Suppressor macrophage treated with lipopolysaccharide for 4 hours (primary cell): ENCODE results near the gene TOR1A.
"Not testable (repeated sequence)": the region's sequence is repeated elsewhere in the genome, so short reads cannot be mapped to it uniquely, and the experiment has no call there.

Experiments used
- DNase-seq: peaks from one replicate; pipeline ENCODE4 v3.0.0-alpha.2; 2020

TOR1A gene

DNA sequence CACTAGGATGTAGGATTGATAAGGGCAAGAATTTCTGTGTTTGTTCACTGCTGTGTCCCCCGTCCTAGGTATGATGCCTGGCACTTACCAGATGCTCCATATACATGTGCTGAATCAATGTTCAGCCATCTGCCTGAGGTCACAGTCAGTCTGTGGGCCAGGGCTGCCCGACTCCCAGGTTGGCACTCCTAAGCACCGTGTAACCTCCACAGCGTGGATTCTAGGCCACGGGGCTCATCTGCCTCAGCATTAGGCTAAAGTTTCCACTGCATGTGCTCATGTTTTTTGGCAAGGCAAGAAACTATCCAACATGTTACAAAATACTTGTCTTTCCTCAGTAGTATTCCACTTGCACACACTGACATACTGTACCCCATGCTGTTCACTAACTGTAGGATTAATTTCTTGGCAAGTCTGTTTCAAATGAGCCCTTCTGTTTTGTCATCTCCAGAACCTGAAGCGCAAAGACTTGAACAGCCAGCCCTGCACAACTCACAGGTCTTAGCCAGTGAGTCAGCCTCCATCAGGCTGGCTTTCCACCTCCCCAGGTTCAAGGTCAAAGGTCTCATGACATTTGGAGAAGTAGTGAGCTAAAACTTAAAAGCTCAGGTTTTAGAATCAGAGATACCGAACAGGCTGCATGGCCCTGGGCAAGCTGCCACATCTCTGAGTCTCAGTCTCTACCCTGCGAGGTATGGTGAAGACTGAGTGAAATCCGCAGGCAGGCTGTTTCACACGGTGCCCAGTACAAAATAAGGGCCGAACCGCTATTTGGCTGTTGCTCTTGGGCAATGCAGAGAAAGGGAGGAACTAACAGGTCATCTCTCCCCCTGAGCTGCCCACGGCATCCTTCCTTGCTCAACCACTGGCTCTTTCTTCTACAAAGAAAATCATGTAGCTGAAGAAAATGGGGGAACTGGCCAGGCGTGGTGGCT, 7.2 kb downstream of the TOR1A start:
- peak; percentile 73 for DNase-seq

DNA sequence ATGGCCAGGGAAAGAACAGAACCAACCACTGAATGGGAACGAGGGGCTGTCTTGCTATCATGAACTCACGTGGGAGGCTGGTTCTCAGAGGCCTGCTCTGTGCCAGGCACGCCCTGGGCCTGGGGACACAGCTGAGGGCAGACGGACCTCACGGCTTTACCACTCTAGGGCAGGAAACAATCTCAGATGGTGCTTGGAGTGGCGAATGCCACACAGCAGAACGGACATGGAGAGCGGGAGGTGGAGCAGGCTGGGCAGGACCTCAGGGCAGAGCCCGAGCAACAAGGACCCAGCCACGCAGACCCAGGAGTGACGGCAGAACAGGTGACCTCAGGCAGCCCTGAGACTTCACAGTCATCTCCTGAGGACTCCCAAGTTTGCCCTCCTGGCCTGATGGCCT, 8.7 kb downstream of the TOR1A start:
- no peak for DNase-seq

DNA sequence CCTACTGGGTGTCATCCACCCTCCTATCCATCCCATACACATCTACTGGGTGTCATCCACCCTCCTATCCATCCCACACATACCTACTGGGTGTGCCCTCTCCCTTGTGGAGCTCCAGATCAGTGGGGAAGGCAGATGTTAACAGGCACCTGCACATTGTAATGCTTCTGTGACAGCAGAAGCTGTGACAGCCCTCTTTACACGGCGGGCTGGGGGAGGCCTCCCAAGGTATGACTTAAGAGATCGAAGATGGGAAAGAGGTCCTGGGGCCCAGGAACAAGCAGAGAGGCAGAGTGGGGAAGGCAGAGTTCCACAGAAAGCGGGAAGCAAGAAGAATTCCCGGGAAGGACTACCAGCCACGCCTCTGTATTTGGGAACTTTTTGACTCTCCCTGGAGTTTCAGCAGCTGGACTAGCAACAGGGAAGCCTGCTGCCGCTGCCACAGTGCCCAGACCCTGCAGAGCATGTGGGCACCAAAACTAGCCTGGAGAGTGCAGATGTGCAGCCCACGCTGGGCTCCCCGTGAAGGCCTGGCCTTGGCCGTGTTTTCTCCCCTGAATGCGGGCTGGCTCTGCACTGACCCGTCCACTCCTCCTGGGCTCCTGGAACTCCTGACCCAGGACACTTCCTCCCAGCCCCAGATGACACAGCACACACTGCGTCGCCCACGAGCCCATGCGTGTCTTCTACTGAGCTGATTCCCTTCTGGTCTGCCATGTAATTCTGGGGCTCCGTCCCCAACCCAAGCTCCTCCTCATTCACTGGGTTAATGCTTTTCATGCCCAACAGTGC, 9.3 kb downstream of the TOR1A start:
- DNase-seq = no peak

DNA sequence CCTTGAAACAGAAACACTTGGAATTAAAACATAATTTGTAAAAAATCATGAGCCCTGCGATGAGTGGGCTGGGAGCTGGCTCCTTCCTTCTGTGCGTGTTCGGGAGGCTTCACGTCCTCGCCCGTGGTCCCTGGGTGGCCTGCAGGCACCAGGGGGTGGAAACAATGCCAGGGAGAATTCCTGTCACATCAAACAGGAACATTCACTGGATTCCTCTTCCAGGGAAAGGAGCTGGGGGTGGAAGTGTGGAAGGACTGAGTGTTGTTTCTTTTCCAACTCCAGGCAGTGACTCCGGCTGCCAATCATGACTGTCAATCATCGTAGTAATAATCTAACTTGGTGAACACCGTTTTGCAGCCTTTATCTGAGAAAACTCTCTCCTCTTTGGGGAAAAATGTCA, 10.3 kb downstream of the TOR1A start:
- no peak for DNase-seq

DNA sequence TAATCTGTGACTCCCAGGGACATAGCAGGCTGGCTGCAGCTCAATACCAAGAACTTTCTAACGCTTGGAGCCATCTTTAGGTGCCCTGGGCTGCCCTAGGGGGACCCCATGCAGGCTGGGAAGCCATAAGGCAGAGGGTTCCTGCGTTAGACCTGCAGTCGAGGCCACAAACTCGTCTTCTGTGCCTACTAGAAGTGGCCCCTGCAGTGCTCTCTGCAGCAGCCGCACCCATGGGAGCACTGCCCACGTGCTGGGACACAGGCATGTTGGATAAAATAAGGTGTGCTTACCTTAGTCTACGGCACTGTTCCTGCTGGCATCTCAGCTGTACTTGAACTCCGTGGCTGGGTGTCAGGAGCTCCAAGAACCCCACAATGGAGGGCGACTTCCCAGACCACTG, 11.6 kb downstream of the TOR1A start:
- DNase-seq = no peak

DNA sequence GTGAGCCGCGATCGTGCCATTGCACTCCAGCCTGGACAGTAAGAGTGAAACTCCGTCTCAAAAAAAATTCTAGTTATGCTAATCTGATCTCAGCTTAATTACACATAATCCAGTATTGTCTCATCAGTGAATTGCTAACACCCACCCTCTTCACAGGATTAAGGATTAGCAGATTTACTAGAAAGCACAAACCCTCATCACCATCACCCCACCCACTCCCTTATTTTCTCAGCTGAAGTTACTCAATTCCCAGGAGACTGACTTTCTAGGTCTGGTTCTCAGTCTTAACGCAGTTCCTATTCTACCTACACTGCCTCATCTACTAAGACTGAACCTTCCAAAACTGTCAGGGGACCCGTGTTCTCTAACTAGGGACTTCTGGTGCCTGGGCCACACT, 12.0 kb downstream of the TOR1A start:
- DNase-seq = no peak

DNA sequence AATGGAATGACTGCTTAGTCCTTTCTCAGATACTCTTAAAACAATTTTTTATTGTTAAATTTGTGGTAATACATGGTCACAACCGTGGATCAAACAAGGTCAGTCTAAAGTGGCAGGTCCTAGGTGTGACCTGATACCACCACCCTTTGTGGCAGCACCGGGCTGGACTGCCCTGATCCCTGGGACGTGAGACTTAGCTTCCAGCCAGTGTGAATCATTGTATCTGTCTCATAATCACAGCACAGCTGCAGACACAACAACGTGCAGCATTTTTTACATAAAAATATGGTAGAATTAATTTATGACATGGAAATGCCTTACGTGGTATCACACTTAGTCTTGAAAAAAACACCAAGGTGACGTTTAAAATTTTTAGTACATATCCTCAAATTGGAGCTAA, 13.1 kb downstream of the TOR1A start:
- no peak for DNase-seq

DNA sequence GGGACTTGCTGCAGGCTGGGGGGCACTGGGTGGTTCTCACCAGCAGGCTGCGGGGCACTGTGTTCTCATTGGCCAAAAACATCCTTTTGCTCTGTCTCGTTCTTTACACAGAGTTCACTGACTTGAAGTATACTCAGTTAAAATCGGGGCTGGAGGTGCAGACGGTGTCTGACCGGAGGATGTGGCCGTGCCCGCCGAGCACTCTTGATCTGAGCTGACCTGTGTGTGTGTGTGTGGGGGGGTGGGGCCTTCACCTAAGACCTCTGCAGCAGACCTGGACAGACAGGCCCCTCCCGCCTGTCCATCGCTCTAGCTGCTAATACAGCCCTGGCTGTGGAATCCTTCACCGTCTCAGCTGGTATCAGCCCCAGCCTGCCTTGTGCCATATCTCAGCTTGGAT, 13.8 kb downstream of the TOR1A start:
- DNase-seq = no peak

DNA sequence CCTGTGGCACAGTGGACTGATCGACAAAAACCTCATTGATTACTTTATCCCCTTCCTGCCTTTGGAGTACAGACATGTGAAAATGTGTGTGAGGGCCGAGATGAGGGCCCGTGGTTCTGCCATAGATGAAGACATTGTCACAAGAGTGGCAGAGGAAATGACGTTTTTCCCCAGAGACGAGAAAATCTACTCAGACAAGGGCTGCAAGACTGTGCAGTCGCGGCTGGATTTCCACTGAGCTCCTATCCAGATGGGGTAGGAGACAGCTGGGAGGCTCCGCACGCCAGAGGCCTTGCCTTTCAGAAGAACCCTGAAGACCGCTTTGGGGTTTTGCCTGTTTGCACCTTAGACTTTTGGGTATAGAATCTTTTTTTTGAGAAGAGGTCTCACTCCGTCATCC, 14.6 kb downstream of the TOR1A start:
- no peak for DNase-seq

DNA sequence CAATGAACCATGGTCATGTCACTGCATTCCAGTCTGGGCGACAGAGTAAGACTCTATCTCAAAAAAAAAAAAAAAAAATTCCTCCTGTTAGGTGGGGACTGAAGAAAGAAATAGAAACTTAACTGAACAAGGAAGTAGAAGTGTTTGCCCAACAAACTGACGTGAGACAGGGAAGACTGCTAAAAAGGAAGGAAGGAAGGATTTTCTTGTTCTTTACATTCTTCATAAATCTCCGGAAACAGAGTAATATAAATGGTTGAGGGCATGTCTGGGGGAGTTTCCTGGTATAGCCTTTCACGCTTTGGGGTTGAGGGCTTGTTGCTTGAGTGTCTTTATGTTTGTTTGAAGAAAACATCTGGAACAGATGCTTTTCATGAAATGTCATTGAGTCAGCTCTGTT, 17.9 kb downstream of the TOR1A start:
- DNase-seq = peak; percentile 77

DNA sequence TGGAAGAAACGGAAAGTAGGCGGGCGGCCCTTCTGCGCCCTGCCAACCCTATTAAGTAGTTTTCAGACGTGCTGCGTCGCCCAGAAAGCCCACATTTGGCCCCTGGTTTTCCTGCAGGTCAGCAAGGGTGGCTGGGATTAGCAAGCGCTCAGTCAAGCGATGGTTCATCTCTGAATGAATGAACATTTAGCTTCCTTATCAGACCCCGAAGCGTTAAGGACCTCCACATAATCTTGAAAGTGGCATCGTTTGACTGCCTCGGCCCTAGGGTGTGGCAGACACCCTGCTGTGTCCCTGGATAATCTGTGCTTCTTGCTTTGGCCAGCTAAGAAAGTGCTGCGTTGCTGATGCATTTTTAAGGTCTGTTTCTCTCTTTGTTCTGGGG, 20.3 kb downstream of the TOR1A start:
- DNase-seq = no peak

DNA sequence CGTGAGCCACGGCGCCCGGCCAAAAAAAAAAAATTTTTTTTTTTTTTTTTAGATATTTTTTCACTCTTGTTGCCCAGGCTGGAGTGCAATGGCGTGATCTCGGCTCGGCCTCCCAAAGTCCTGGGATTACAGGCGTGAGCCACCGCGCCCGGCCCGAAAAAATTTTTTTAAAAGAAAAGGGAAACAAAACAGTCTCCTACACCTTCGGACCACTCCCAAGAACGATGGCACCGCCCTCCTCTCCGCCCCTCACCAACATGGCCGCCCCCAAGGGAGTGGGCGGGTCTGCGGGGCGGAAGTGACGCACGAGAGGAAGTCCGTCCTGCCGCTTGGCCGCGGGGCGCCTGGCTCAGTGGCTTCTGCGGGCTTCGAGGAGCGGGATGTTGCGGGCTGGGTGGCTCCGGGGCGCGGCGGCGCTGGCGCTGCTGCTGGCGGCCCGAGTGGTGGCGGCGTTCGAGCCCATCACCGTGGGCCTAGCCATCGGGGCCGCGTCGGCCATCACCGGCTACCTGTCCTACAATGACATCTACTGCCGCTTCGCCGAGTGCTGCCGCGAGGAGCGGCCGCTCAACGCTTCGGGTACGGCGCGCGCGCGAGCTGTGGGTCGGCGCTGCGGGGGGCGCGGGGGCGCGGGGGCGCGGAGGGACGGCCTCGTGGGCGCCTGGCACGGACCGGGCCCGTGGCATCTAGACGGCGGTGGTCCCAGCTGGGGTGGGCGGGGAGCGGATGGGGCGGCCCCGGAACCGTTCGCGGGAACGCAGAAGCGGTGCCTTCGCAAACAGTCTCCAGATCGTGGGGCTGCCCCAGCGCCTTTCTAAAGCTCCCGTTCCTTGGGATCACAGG, 20.9 kb downstream of the TOR1A start, which contains the start of gene TOR1B:
TSS of gene TOR1B (plus strand) at position 352 of the 843 bp plus-strand sequence. CDS start at position 381, 29 bp downstream.
- peak; percentile 97 for DNase-seq

DNA sequence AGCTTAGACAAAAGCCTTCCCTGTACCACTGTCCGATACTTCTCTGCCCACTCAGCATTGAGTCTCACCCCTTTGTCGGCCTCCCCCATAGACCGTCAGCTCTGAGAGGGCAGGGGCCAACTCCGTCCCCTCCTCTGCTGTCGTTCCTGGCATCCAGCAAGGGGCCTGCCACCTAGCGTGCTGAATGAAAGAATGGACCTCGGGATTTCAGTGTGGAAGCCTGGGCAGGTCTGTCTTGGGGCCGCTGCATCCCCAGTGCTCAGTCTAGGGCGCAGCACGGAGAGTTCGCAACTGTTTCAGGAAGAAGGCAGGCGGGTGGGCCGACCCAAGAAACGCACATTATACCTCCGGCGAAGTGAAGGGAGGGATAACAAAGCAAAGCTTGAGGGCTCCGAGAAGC, 22.4 kb downstream of the TOR1A start:
- no peak for DNase-seq

DNA sequence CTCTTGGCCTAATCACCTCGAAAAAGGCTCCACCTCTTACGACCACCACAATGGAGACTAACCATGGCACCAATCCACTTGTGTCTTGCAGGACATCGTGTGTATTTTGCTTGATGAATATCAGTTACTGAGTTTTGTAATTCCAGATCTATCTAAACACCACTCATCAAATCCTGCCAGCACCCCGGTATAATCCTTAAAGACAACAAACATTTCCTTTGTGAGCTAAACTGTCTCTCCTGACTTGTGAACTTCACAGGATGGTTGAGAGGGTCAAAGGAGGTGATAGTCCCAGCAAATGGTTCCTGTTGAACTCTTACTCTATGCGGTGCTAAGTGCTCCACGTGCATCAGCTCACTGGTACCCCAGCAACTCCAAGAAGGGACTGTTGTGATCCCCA, 25.0 kb downstream of the TOR1A start:
- DNase-seq = no peak

DNA sequence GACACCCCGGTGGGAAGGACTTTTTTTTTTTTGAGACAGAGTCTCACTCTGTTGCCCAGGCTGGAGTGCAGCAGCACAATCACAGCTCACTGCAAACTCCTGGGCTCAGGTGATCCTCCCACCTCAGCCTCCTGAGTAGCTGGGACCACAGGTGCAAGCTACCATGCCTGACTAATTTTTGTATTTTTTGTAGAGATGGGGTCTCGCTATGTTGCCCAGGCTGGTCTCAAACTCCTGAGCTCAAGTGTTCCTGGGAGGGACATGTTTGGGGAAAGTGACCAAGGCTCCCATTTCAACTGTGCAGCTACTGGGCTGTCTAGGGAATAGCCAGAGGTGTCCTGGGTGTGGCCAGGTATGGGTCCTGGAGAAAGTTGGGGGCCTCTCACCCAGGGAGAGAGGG, 27.9 kb downstream of the TOR1A start:
- not testable (repeated sequence) for DNase-seq

DNA sequence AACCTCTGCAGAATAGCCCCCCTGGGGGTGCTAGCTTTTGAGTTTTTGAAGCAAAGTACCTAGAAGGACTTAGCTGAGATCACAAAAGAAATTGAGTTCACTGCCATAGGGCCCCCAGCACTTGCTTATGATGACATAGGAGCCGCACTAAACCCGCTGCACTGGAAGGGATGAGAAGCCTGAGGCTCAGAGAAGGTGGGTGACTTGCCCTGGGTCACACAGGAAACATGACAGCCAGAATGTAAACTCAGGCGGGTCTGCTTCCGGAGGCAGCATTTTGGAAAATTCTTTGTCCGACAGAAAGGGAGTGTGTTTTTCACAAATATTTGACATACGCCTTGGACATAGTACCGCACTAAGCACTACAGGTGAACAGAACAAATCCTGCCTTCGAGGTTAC, 29.4 kb downstream of the TOR1A start:
- DNase-seq = no peak

DNA sequence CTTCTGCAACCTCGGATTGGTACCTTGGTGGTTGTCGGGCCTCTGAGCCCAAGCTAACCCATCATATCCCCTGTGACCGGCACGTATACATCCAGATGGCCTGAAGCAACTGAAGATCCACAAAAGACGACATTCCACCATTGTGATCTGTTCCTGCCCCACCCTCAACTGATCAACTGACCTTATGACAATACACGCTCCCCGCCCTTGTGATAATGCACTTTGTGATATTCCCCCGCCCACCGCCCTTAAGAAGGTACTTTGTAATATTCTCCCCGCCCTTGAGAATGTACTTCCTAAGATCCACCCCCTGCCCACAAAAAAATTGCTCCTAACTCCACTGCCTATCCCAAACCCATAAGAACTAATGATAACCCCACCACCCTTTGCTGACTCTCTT, 37.5 kb downstream of the TOR1A start:
- DNase-seq = no peak

DNA sequence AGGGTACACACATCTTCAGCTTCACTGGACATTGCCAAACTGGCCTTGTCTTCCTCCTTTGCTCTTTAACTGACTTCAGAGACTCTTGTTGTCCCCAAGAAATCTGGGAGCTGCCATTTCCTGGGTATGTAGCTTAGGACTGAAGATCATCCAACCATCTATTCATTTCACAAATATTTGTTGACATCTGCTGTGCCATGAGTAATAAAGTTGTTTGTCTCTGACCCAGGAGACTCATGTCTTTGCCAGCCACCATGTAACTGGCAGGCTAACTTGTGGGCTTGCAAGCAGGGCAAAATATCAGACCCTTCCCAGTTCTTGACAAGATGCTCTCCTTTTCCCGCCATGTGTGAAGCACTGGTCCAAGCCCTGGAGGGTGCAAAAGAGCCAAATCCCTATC, 38.1 kb downstream of the TOR1A start:
- no peak for DNase-seq

DNA sequence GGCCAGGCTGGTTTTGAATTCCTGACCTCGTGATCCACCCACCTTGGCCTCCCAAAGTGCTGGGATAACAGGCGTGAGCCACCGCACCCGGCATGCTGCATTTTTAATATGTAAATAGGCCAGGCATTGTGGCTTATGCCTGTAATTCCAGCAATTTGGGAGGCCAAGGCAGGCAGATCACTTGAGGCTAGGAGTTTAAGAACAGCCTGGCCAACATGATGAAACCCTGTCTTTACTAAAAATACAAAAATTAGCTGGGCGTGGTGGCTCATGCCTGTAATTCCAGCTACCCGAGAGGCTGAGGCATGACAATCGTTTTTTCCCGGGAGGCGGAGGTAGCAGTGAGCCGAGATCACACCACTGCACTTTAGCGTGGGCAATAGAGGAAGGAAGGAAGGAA, 39.0 kb downstream of the TOR1A start:
- DNase-seq = not testable (repeated sequence)

DNA sequence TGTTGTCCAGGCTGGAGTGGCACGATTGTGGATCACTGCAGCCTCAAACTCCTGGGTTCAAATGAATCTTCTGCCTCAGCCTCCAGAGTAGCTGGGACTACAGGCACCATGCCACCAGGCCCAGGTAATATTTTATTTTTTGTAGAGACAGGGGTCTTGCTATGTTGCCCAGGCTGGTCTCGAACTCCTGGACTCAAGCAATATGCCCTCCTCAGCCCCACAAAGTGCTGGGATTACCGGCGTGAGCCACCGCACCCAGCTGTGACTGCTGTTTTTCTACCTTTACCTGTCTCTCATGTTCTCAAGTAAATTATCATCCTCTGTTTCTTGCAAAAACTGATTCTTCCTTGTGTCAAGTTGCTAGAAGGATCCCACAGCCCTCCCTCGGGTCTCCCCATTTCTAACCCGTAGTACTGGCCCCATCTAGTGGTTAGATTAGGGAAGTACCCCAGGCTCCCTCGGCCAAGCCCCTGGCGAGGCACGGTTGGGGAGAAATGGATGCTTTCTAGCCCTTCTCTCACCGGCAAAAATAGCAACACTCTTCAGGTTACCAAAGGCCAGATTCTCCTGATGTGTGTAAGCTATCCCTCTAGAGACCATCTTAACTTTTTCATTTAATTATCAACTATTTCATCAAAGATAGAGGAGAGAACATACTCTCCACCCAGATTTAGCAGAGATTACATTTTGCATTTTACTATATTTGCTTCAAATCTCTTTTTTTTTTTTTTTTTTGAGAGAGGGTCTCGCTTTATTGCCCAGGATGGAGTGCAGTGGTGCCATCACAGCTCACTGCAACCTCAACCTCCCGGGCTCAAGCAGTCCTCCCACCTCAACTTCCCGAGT, 40.2 kb downstream of the TOR1A start:
- DNase-seq = peak; percentile 91

DNA sequence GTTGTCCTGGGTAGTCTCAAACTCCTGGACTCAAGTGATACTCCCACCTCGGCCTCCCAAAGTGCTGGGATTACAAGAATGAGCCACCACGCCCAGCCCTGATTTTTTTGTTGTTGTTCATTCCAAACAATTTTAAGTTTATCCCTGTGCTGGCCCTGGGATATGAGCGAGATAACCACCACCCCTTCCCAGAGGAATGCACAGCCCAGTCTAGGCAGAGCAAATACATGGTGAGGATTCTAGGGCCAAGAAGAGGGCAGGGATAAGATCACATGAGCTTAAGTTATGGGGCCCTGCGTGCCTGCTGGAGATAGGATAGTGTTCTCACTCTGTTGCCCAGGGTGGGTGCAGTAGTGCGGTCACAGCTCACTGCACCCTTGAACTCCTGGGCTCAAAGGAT, 42.0 kb downstream of the TOR1A start:
- DNase-seq = no peak

DNA sequence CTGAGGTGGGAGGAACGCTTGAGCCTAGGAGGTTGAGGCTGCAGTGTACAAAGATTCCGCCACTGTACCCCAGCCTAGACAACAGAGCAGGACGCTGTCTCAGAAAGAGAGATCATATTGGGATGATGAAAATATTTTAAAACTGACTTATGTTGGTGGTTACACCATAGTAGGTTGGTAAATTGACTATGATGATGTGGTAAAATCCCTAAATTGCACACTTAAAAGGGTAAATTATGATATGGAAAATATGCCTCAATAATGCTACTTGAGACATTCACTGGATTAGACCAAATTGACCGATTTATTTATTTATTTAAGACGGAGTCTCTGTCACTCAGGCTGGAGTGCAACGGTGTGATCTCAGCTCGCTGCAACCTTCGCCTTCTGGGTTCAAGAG, 42.8 kb downstream of the TOR1A start:
- peak; percentile 48 for DNase-seq
